ENCODE data around the gene VWA5B2.

DNA sequence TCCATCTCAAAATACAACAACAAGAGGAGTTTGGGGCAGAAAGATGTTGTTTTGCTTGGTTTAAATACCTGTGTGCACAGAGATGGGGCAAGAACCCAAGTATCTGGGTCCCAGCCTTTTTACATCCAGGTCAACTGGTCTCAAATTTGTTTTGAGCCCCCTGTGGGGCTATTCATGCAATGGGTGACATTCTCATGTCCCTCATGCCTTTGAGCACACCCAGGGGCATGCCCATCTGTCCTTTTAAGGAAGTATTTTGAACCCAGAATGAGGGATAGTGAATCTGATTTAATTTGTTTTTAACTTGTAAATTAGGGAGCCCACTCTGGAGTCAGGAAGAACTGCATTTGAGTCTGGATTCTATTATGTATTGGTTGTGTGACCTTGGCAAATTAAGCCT lies 28.6 kb upstream of the VWA5B2 start:
- TF ChIP-seq EZH2 (IDR thresholded peaks at IDR 0.05; ENCODE audit: borderline replicate concordance, low read length) (no peak), CTCF (IDR thresholded peaks at IDR 0.05; ENCODE audit: low read length) (no peak)
